K562 (cell line): ENCODE measurements around the gene TDRD6. TPM values are rescaled to one million over a fixed set of nuclear protein-coding genes. Genes with fewer than 3 reads are reported as not detected.
A peak's percentile ranks its signal among the peaks of the same experiment; 100 is the strongest.

ENCODE experiments used
- ATAC-seq: fragments of 200-7000 bp; cut with Tn5 transposase; 3 replicates; pipeline ENCODE4 v1.9.1; 2020; ENCODE audit warnings: moderate library complexity
- BruUV-seq: library from RNA; stranded (reverse); fragments of 400-500 nt; replicated peaks from 2 replicates; lab custom pipeline; 2021; lab: Mats Ljungman, UMichigan
- CTCF ChIA-PET: fragments of 300-600 bp; formaldehyde crosslinking; extraction: SDS; loops from one replicate; lab custom pipeline; 2021; ENCODE audit warnings: low intra/inter-chr PET ratio; lab: Yijun Ruan, JAX
- POLR2A ChIA-PET: fragments of 300-600, 350-650 bp; sonication (Branson Sonifier 250); formaldehyde crosslinking; extraction: SDS; loops from one replicate; lab custom pipeline; 2021; ENCODE audit warnings: antibody characterized with exemption, inconsistent platforms; lab: Yijun Ruan, JAX
- DNase-seq, 4 experiments: peaks; one replicate each; pipeline versions ENCODE4 v3.0.0 to v3.0.0-alpha.2; 2011 to 2018; ENCODE audit warnings: low spot score in 3 of 4, mixed read lengths in 3 of 4; ENCODE audit errors: extremely low read depth in 1 of 4
- FAIRE-seq: peaks from 2 replicates; lab custom pipeline; 2011; peaks lifted over from hg19 to GRCh38; lab: Jason Lieb, UNC
- H2AFZ ChIP-seq: 2 replicates; pipeline ENCODE4 v1.6.0; 2011; ENCODE audit warnings: low read depth, low read length, control low read depth, inconsistent platforms
- H3K27ac ChIP-seq: fragments of 200-600 bp; 3 replicates; pipeline ENCODE4 v1.8.0; 2011; ENCODE audit warnings: low read depth, mild to moderate bottlenecking, control low read depth, inconsistent platforms, low read length, moderate library complexity, mixed read lengths; ENCODE audit errors: extremely low read depth
- H3K27me3 ChIP-seq, 2 experiments: fragments of 300-600 bp in 1 of 2; 2 replicates in 1 of 2; 3 replicates in 1 of 2; pipeline versions ENCODE4 v1.6.0 to v1.8.0; 2011; ENCODE audit warnings: inconsistent platforms in 2 of 2, low read length in 2 of 2, mild to moderate bottlenecking in 1 of 2, mixed read lengths in 1 of 2, moderate library complexity in 1 of 2; ENCODE audit not compliant: control insufficient read depth in 2 of 2, insufficient read depth in 2 of 2
- H3K36me3 ChIP-seq: fragments of 300-600 bp; 3 replicates; pipeline ENCODE4 v1.8.0; 2011; ENCODE audit warnings: mild to moderate bottlenecking, low read length, inconsistent platforms; ENCODE audit not compliant: control insufficient read depth, insufficient read depth
- H3K4me1 ChIP-seq, 2 experiments: fragments of 200-600 bp in 1 of 2; replicated peaks in 1 of 2; 2 replicates in 1 of 2; 3 replicates in 1 of 2; pipeline versions ENCODE4 v1.5.1 to v1.8.0; 2011; ENCODE audit warnings: inconsistent platforms in 2 of 2, low read length in 2 of 2, mild to moderate bottlenecking in 1 of 2, mixed read lengths in 1 of 2, moderate library complexity in 1 of 2; ENCODE audit not compliant: control insufficient read depth in 2 of 2, insufficient read depth in 2 of 2
- H3K4me2 ChIP-seq: 2 replicates; pipeline ENCODE4 v1.6.1; 2011; ENCODE audit warnings: low read length, control low read depth, inconsistent platforms, mixed read lengths; ENCODE audit not compliant: insufficient read depth
- H3K4me3 ChIP-seq: fragments of 200-600 bp; sonication (generic), shearing (Covaris generic); 2 replicates; pipeline ENCODE4 v1.5.1; 2016; ENCODE audit warnings: control low read depth, inconsistent platforms
- H3K79me2 ChIP-seq: fragments of 200-600 bp; 3 replicates; pipeline ENCODE4 v1.8.0; 2011; ENCODE audit warnings: low read length, inconsistent platforms; ENCODE audit not compliant: control insufficient read depth, insufficient read depth
- H3K9ac ChIP-seq, 2 experiments: 2 replicates each; pipeline versions ENCODE4 v1.6.0 to v1.6.1; 2011; ENCODE audit warnings: low read depth in 2 of 2, low read length in 2 of 2, control low read depth in 1 of 2, inconsistent platforms in 1 of 2, mild to moderate bottlenecking in 1 of 2, mixed read lengths in 1 of 2; ENCODE audit not compliant: insufficient read depth in 1 of 2
- H3K9me1 ChIP-seq: one replicate; pipeline ENCODE4 v1.6.0; 2011; ENCODE audit warnings: inconsistent platforms, mild to moderate bottlenecking, low read length, moderate library complexity; ENCODE audit not compliant: control insufficient read depth, insufficient read depth
- H3K9me3 ChIP-seq: replicated peaks from 2 replicates; pipeline ENCODE4 v1.5.1; 2011; ENCODE audit warnings: low read depth, low read length, inconsistent platforms; ENCODE audit not compliant: control insufficient read depth, insufficient read depth
- H4K20me1 ChIP-seq: replicated peaks from 2 replicates; pipeline ENCODE4 v1.6.1; 2011; ENCODE audit warnings: low read length, inconsistent platforms, mixed read lengths; ENCODE audit not compliant: control insufficient read depth, insufficient read depth
- ZNF165 ChIP-seq: fragments of 250-450 bp; sonication (Bioruptor Pico); IDR thresholded peaks from 2 replicates; pipeline ENCODE4 v1.4.0; 2020; ENCODE audit warnings: borderline replicate concordance
- WGBS: fragments of 100-300 bp; shearing (Covaris generic); methylation state at CpG from one replicate; pipeline ENCODE4 v1.1.6; 2016; ENCODE audit warnings: low coverage, mixed read lengths; ENCODE audit not compliant: insufficient coverage; ENCODE audit errors: missing lambda C conversion rate; 5-methylcytosine and 5-hydroxymethylcytosine counted together
- in situ Hi-C: fragments of 300-500 bp; cut with MboI; formaldehyde crosslinking; loops from 4 replicates; pipeline ENCODE4 v1.15.0; 2018; ENCODE audit warnings: inconsistent platforms, mixed read lengths
- intact Hi-C: fragments of 100-400 bp; cut with micrococcal nuclease; formaldehyde crosslinking; loops from 2 replicates; pipeline ENCODE4 v1.14.2; 2022
- polyA plus RNA-seq, 8 experiments: library from polyadenylated mRNA; depleted of rRNA in 4 of 8; stranded (reverse) in 5 of 8; unstranded in 3 of 8; fragments of >200 nt; fragmentation: Nextera tagmentation in 2 of 8; fragmentation: Illumina TruSeq in 1 of 8; extraction: Ambion mirVana in 2 of 8; extraction: Trizol in 1 of 8; gene quantifications; 2 replicates each; pipeline versions ENCODE4 v1.2.1 to v1.2.3, GENCODE V29; 2011 to 2014; ENCODE audit warnings: inconsistent platforms in 1 of 8, missing spikeins in 1 of 8
- total RNA-seq, 7 experiments: library from RNA; depleted of rRNA in 6 of 7; stranded (reverse); fragments of >200 nt in 6 of 7; fragmentation: Illumina TruSeq in 2 of 7; extraction: Trizol in 2 of 7; gene quantifications; 2 replicates each; pipeline versions ENCODE4 v1.2.1 to v1.2.3, GENCODE V29; 2011 to 2021; ENCODE audit warnings: low replicate concordance in 1 of 7
- TF ChIP-seq, protein P1 (sequence below): IDR thresholded peaks from 2 replicates; pipeline ENCODE4 v1.6.1; 2014; ENCODE audit warnings: antibody characterized with exemption

Gene TDRD6
- total and polyA plus RNA-seq, 9 of the 15 experiments (the other 6 are each of a cell fraction or from before 2014, with no cell fraction given): under 0.01 to 0.53 (median 0.14) TPM; not detected in 1

DNA sequence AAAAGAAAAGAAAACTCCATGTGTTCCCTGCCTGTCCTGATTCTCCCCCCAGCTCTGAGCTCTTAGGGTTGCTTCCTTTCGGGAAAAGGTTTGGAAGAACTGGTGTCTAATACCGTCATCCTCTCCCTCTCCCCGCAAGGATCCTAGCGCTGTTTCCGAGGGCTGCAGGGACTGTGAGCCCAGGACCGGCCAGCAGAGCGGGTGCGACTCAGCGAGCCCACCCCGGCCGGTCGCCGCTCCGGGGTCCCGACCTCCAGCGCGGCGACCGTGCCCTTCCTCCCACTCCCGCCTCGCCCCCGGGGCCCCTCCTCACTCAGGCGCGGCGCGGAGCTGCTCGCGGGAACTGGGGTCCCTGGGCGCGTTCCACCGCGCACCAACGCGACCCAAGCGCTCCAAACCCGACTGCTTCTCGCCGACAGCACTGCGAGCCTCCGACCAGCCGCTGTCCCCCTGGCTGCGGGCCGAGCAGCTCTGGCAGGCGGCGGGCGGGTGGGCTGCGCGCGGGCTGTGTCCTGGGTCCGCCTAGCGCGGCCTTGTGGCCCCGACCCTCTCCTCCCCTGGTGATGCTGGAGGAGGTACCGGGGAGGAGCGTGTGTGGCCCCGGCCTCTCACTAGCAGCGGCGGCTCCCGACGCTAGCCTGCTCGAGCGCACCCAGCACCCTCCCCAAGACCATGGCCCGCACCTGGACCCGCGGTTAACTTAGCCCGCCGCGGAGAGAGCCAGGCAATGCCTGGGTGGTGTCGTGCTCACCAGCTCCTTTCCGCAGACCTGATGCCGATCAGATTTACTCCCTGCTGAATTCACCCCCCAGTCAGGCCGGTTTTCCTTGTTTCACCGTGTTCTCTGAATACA, 47.4 kb downstream of the TDRD6 start, which contains the start of gene PLA2G7:
Gene PLA2G7, minus strand, starts transcription at position 509 of the 853 bp plus-strand sequence. CDS start 12,484 bp downstream, outside the sequence.
- ATAC-seq: peak; percentile 42; the same call in 2 of the 3 replicates
- no peak for TF ChIP-seq ZNF165 (CRISPR knock-in tag)
- TF ChIP-seq, protein P1, sequence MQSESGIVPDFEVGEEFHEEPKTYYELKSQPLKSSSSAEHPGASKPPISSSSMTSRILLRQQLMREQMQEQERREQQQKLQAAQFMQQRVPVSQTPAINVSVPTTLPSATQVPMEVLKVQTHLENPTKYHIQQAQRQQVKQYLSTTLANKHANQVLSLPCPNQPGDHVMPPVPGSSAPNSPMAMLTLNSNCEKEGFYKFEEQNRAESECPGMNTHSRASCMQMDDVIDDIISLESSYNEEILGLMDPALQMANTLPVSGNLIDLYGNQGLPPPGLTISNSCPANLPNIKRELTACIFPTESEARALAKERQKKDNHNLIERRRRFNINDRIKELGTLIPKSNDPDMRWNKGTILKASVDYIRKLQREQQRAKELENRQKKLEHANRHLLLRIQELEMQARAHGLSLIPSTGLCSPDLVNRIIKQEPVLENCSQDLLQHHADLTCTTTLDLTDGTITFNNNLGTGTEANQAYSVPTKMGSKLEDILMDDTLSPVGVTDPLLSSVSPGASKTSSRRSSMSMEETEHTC: no peak
- Histone ChIP-seq H3K4me2 (no peak within 1 kb of the TSS), H3K4me1 (peaks cover 0 to 7% of the 10 kb centered on the region in 2 experiments; a peak in 1 of 5 replicates), H3K36me3 (no peaks in the 10 kb centered on the region), H3K4me3 (no peak within 1 kb of the TSS), H3K9me3 (no peaks in the 10 kb centered on the region), H3K27me3 (peaks cover 6 to 16% of the 10 kb centered on the region in 2 experiments; a peak in 4 of 5 replicates), H3K9me1 (no peaks in the 10 kb centered on the region), H3K79me2 (no peaks in the 10 kb centered on the region), H2AFZ (no peak within 1 kb of the TSS), H3K9ac (no peak within 1 kb of the TSS), H3K27ac (no peak within 1 kb of the TSS), H4K20me1 (no peaks in the 10 kb centered on the region)
- no peak for FAIRE-seq
- ChIA-PET CTCF (no interaction called here), POLR2A (no interaction called here)
- 7% methylated on average over 64 of the region's 73 CpGs for WGBS
- no peak for DNase-seq
- no TSS peak for BruUV-seq
- in situ Hi-C loops: no loop called here
- intact Hi-C loops: no loop called here
